Stimulated activated effector memory CD8-positive, alpha-beta T cell treated with anti-CD3 and anti-CD28 coated beads, Interleukin-12 subunit alpha, Interleukin-12 subunit beta, amount 100 ng/mL, for 72 hours (primary cell): Measurements from ENCODE around the gene ZNF423.

Source experiments
- ATAC-seq: fragments of 150-1000 bp; cut with Tn5 transposase; 2 replicates; pipeline ENCODE4 v1.10.0; 2021
- DNase-seq, 2 donors: peaks; one replicate each; pipeline ENCODE4 v3.0.0; 2021 to 2022; ENCODE audit warnings: low spot score in 2 of 2
- H3K27ac Mint-ChIP-seq: one replicate; pipeline ENCODE4 v1.8.0; 2022; ENCODE audit warnings: mild to moderate bottlenecking, mixed read lengths
- H3K36me3 Mint-ChIP-seq: one replicate; pipeline ENCODE4 v1.8.0; 2022; ENCODE audit warnings: mild to moderate bottlenecking, mixed read lengths
- H3K4me1 Mint-ChIP-seq: one replicate; pipeline ENCODE4 v1.8.0; 2022; ENCODE audit warnings: mixed read lengths
- H3K4me3 Mint-ChIP-seq: one replicate; pipeline ENCODE4 v1.8.0; 2022; ENCODE audit warnings: mild to moderate bottlenecking, mixed read lengths
- H3K9me3 Mint-ChIP-seq: one replicate; pipeline ENCODE4 v1.8.0; 2022; ENCODE audit warnings: mixed read lengths

The ZNF423 gene

DNA sequence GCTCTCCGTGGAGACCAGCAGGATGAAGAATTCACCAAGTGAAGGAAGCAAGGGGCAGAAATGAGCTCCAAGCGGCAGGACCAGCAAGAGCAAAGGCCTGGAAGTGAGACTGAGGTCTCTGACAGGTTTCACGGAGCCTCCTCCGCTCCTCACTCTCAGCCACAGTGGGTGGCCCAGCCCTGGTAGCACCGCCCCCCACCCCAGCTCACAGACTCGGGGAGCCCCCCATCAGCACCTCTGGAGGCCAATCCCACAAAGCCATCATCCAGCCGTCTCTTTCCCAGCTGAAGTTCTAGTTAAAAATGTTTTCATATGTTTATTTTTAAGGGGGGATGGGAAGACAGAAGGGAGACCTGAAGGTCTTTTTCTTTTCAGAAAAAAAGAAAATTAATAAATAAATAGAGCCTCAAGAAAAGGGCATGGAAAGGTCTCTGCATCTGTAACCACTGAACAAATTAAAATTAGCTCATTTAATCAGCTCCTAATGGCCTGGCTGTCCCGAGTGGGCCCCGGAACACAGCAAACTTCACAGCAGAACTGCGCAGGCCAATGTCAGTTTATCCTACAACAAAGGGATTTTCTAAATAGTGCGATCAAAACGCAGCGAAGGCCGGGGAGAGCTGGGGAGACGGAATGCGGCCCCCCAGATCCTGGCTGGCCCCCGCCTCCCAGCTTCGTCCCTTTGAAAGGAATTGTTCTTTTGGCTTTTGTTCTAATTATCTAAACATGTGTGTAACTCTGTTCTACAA, 190.3 kb downstream of the ZNF423 start:
- Mint-ChIP-seq H3K4me3 (no peak overlapping the region), H3K4me1 (no peaks in the 10 kb centered on the region), H3K9me3 (no peaks in the 10 kb centered on the region), H3K27ac (no peak overlapping the region), H3K36me3 (no peaks in the 10 kb centered on the region)
- no peak for ATAC-seq
- no peak for DNase-seq

DNA sequence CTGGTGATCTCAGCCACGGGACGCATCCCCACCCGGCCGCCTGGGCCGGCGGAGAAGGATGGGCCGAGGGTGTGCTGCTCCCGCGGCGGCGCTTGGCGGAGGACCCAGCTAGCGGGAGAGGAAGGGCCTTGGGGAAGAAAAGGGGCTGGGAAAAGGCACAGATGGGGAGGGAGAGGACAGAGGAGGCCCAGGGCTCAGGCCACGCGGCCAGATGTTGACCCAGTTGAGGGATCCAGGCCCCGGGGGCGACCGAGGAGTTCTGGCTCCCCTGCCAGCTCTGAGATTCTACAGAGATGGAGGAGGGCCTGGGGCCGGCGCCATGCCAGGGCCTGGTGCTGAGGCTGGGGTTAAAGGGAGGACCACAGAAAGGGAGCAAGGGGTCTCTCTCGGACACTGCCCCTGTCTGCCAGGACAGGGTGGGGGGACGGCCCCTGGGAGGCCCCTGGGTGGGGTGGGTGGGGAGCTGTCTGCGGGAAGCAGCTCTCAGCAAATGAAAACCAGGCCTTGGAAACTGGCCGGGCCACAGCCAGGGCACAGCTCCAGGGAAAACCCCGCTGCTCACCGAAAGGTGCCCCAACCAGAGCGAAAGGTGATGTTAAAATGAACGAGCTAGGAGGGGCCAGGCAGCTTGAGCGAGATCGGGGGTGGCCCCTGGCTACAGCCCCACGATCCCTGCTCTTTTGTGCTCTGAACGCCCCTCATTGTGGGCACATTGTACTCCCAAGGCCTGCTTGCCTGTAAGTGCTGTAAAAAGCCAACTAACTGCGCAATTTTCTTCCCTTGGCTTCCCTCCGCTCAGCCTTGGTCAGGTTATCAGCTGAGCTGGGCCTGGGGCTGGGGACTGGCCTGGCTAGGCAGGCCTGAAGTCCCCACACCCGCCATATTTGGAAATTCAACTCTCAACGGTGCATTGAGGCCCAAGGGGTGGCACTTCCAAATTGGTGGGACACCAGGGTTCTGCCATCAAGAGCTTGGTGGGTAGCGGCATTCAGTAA, 191.4 kb downstream of the ZNF423 start:
- H3K27ac Mint-ChIP-seq = no peak overlapping the region
- no peak overlapping the region for H3K4me3 Mint-ChIP-seq
- H3K9me3 Mint-ChIP-seq = no peaks in the 10 kb centered on the region
- no peaks in the 10 kb centered on the region for H3K4me1 Mint-ChIP-seq
- no peak for DNase-seq
- H3K36me3 Mint-ChIP-seq = no peaks in the 10 kb centered on the region
- no peak for ATAC-seq

DNA sequence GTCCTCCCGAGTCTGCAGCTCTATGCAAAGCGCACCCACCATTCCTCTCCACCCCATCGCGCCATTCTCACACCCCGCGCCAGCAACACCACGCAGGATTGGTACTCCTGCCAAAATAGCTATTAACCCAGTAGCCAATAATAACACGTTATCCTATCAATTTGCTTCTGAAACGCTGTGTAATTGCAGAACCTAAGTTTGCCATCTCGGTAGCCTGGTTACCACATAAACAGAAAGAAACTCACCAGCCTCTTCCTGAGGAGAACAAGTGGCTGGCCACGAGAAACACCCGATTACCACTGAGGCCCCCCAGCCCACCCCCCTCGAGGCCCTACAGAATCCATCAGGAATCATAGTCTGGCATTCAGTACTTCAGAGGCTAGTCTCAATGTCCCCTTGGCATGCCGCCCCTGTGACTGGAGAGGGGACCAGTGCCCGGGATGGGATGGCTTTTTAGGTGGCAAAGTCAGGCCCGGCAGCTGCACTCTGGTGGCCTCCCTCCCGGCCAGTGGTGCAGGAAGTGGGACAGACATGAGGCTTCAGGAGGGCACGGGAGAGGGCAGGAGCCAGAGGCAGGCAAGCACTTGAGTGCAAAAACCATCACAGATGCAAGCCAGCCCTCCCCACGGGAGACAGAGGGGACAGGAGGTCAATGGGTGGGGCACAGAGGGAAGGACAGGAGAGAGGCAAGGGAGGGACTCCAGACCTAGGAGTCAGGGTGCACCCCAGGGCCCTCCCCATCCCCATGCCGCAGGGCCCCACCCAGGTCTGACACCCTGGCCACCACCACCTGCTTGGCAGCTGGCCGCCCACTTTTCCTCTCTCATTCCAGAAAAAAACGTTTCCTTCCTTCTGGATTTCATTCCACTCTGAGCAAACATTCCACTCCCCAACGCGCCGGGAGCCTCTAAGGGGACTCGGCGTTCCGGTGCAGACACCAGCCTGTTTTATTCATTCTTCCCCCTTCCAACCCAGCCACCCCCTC, 192.5 kb downstream of the ZNF423 start:
- ATAC-seq (no peak), DNase-seq (no peak)
- no peak overlapping the region for H3K4me3 Mint-ChIP-seq
- H3K27ac Mint-ChIP-seq = no peak overlapping the region
- H3K4me1 Mint-ChIP-seq = no peaks in the 10 kb centered on the region
- H3K36me3 Mint-ChIP-seq = no peaks in the 10 kb centered on the region
- H3K9me3 Mint-ChIP-seq = no peaks in the 10 kb centered on the region

DNA sequence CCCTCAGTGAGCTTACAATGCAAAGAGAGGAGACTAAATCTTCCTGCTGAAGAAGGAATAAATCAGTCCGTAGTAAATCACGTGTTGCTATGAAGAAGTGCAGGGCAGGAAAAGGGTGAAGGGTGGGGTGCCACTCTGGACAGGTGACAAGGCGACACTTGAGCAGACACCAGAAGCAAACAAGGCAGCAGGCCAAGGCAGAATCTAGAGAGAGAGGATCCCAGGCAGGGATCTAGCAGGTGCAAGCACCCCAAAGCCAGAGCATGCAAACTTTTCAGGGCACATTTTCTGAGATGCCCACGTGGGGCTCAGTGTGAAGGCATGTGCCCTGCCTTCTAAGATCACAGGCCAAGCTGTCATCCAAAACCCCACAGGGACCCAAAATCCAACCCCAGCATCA, 193.3 kb downstream of the ZNF423 start:
- Mint-ChIP-seq H3K4me1 (no peaks in the 10 kb centered on the region), H3K4me3 (no peak overlapping the region), H3K27ac (no peak overlapping the region), H3K9me3 (no peaks in the 10 kb centered on the region), H3K36me3 (no peaks in the 10 kb centered on the region)
- ATAC-seq (no peak), DNase-seq (no peak)

DNA sequence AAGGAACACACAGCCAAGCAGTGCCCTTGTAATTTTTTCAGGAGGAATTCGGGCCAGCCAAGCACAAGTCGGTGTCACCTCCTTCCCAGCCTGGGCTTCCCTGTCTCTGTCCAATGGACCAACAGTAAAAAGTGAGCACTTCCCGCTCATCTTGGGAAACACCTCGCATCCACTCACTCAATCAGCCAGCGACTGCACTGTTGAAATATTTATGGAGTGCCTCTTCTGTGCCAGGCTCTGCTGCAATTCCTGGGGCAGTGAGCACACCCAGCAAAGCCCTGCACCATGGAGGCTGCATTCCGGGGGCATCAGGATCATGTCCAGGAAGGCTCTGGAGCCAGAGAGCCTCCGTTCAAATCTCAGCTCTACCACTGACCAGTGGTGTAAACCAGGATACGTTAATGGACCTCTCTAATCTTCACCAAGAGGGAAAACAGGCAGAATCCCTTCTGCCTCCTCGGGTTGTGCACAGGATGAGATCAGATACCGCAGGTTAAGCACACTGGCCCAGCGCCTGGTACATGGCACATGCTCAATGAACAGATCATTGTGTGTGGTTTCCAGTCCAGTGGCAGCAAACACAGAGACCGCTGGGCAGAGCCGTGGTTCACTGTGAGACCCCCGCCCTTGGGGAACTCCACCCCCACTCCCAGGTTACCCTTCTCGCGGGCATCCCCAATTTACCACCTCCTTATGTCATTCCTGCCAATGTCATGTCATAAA, 194.3 kb downstream of the ZNF423 start:
- Mint-ChIP-seq H3K27ac (no peak overlapping the region), H3K4me3 (no peak overlapping the region), H3K9me3 (no peaks in the 10 kb centered on the region), H3K4me1 (no peaks in the 10 kb centered on the region), H3K36me3 (no peaks in the 10 kb centered on the region)
- DNase-seq (no peak), ATAC-seq (no peak)

DNA sequence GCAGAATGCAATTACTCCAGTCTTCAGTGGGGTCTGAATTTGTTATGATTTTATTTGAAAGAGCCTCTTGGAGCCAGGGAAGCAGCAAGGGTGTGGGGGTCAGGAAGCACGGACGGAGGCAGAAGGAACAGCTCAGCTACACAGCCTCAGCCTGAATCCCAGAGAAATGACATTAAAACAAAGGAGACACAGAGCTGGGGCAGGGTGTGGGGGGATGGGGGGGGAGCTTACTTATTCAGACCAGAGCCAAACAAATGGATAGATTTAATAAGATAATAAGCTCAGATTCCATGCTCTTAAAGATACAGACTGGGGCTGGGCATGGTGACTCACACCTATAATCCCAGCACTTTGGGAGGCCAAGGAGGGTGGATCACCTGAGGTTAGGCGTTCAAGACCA, 195.3 kb downstream of the ZNF423 start:
- no peak overlapping the region for H3K4me3 Mint-ChIP-seq
- H3K4me1 Mint-ChIP-seq = no peaks in the 10 kb centered on the region
- H3K36me3 Mint-ChIP-seq = no peaks in the 10 kb centered on the region
- no peak for DNase-seq
- H3K27ac Mint-ChIP-seq = no peak overlapping the region
- no peak for ATAC-seq
- no peaks in the 10 kb centered on the region for H3K9me3 Mint-ChIP-seq

DNA sequence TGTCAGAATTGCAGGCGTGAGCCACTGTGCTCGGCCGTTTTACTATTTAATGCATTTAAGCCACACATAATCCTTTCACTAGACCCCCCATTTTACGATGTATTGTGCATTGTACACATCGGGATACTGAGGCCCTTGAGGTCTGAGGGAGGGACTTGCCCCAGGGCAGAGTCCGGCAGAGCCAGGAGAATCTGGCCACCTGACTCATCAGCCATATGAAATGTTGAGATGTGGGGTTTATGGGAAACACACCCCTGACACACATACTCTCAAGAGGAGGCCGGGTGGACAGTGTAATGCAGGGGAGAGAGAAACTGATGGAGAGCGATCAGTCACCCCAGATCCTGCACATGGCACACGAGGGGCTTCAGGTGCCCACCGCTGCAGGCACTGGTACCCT, 196.6 kb downstream of the ZNF423 start:
- no peaks in the 10 kb centered on the region for H3K36me3 Mint-ChIP-seq

DNA sequence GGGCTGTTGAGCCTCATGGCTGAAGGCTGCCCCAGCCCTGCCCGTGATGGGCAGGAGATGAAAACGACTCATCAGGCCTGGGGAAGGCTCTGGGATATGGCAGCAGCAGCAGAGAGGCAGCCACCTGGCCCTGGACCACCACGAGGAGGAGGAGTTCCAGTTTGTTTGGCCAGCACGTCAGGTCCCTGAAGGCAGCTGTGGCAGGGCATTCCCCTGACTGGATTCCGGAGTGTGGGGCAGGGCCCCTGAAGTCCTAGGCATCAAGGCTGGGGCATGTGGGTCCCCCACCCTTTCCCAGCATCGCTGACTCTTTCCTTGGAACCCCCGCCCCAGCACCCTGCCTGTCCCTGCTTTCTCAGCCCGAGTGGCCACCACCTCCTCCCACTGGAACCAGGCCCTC, 197.4 kb downstream of the ZNF423 start:
- DNase-seq = no peak
- no peak for ATAC-seq
- Mint-ChIP-seq H3K4me1 (no peaks in the 10 kb centered on the region), H3K36me3 (no peaks in the 10 kb centered on the region), H3K27ac (no peak overlapping the region), H3K4me3 (no peak overlapping the region), H3K9me3 (no peaks in the 10 kb centered on the region)

More for the DNA sequence above, 196.6 kb downstream of the ZNF423 start:
- H3K27ac Mint-ChIP-seq = no peak overlapping the region
- DNase-seq (no peak), ATAC-seq (no peak)
- no peaks in the 10 kb centered on the region for H3K4me1 Mint-ChIP-seq
- no peaks in the 10 kb centered on the region for H3K9me3 Mint-ChIP-seq
- H3K4me3 Mint-ChIP-seq = no peak overlapping the region

DNA sequence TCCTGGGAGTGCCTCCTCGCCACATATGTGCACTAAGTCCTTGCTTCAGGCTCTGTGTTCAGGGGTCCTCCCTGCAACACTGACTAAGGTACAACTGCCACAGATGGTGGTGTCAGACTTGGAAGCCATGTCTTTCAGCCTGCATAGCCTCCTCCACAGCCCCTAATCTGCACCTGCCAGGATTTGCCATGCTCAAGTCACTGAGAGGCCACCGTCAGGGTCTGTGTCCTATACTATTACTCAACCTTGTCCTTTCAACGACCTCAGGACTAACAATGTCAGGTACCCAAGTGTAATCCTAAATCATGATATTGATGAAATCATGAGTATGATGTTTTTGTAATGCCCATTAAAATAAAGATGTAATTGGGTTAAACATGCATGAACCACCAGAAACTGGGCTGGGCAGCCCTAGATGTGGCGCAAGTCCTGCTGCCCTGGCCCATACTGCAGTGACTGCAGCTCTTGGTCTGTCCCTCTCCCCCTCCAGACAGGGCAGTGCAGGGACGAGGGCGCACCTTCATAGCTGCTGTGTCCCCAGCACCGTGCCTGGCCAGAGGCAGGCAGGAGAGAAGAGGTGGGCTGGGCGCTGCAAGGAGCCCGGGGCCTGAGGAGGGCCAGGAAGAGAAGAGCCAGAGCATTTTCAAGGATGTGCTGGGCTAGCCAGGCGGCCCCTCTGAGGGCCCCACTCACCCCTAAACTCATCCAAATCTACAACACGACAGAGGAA, 198.0 kb downstream of the ZNF423 start:
- Mint-ChIP-seq H3K9me3 (no peaks in the 10 kb centered on the region), H3K36me3 (no peaks in the 10 kb centered on the region), H3K4me3 (no peak overlapping the region), H3K27ac (no peak overlapping the region), H3K4me1 (no peaks in the 10 kb centered on the region)
- DNase-seq = no peak
- no peak for ATAC-seq

DNA sequence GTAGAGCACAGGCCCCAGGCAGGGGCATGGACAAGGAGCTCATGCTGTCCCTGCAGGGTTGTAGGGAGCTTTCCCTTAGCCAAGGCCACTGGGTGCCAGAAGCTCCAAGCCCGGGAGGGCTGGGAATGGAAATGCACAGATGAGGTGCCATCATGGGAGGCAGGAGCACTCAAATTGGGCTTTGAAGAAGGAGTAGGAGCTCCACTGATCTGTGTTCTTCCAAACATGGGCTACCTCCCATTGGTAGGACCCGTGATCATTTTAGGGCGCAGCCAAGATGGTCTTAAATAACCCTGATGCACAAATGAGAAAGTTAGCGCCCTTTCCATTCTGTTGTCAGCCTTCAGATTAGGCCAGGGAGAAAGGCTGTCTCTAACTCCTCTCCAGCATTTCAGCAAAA, 201.5 kb downstream of the ZNF423 start:
- Mint-ChIP-seq H3K4me1 (no peaks in the 10 kb centered on the region), H3K9me3 (no peaks in the 10 kb centered on the region), H3K27ac (no peak overlapping the region), H3K36me3 (no peaks in the 10 kb centered on the region), H3K4me3 (no peak overlapping the region)
- ATAC-seq (no peak), DNase-seq (no peak)

DNA sequence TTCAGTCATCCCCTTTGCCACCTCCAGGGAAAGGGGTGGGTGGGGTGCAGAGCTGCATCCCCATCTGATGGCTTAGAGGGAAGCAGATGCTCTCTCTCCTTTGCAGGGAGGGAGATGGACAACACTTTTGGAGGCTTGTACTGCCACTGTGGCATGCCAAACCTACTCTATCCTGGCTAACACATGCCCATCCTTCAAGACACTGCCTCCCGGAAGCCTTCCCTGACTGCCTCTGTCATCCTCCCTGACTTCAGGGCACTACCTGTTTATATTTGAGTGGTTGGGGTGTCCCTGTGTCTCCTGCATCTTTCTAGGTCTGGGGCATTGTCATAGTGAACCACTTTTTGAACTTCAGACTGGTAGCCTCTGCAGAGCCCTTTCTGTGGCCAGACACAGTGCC, 202.3 kb downstream of the ZNF423 start:
- ATAC-seq (no peak), DNase-seq (no peak)
- no peaks in the 10 kb centered on the region for H3K4me1 Mint-ChIP-seq
- no peaks in the 10 kb centered on the region for H3K36me3 Mint-ChIP-seq
- H3K9me3 Mint-ChIP-seq = peaks cover 4% of the 10 kb centered on the region
- H3K27ac Mint-ChIP-seq = no peak overlapping the region
- H3K4me3 Mint-ChIP-seq = no peak overlapping the region

DNA sequence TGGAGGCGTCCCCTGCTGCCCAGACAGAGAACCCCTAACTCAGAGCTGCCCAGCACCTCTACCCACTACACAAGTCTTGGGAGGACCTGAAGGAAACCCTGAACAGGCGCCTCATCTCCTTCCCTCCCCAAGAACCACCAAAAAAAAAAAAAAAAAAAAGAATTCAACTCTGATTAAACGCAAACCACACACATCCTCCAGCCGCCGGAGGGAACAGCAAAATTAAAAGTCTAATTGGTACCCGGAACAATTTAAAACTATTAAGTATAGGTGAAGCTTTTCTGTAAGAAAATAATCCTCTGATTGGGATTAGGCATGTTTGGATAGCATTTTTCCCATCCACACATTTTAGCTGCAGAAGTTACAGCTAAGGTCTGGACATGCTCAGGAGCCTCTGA, 202.7 kb downstream of the ZNF423 start:
- ATAC-seq (no peak), DNase-seq (no peak)
- Mint-ChIP-seq H3K4me1 (no peaks in the 10 kb centered on the region), H3K36me3 (no peaks in the 10 kb centered on the region), H3K27ac (no peak overlapping the region), H3K4me3 (no peak overlapping the region), H3K9me3 (peaks cover 4% of the 10 kb centered on the region)

DNA sequence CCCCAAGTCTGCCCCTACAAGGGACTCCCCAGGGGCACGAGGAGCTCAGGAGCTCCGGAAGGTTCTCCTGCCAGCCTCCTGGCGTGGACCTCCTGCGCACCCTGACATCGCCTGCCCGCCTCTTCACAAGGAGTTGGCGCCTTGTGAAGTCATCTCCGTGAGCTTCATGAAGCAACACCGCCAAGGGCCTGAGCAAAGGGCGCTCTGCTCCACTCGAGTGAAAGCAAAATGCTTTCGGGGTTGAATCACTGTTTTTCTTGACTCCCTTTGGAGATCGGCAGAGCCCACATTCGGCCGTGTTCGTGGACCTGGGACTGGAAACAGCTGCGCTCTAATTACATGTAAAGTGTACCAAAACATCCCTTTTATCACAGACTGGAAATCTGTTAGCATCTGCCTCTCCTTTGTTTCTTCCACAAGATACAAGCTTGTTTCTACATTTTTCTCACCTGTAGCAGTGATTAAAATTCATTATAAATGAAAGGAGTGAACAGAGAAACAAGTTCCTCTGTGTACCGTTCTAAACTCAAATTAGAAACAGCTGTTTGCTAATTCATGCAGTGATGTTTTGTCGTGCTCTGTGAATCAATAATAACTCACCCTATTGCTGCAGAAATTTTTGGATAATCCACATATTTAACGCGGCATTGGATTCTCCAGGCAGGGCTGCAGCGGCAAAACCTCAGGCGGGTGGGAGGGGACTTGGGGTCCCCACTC, 203.3 kb downstream of the ZNF423 start:
- DNase-seq = no peak
- H3K4me3 Mint-ChIP-seq = no peak overlapping the region
- no peaks in the 10 kb centered on the region for H3K36me3 Mint-ChIP-seq
- H3K4me1 Mint-ChIP-seq = no peaks in the 10 kb centered on the region
- no peak overlapping the region for H3K27ac Mint-ChIP-seq
- ATAC-seq = no peak
- H3K9me3 Mint-ChIP-seq = peaks cover 9% of the 10 kb centered on the region
